Measurements from ENCODE around the gene DGCR6L.
"Not testable (repeated sequence)": the region's sequence is repeated elsewhere in the genome, so short reads cannot be mapped to it uniquely, and the experiment has no call there.

DGCR6L gene

DNA sequence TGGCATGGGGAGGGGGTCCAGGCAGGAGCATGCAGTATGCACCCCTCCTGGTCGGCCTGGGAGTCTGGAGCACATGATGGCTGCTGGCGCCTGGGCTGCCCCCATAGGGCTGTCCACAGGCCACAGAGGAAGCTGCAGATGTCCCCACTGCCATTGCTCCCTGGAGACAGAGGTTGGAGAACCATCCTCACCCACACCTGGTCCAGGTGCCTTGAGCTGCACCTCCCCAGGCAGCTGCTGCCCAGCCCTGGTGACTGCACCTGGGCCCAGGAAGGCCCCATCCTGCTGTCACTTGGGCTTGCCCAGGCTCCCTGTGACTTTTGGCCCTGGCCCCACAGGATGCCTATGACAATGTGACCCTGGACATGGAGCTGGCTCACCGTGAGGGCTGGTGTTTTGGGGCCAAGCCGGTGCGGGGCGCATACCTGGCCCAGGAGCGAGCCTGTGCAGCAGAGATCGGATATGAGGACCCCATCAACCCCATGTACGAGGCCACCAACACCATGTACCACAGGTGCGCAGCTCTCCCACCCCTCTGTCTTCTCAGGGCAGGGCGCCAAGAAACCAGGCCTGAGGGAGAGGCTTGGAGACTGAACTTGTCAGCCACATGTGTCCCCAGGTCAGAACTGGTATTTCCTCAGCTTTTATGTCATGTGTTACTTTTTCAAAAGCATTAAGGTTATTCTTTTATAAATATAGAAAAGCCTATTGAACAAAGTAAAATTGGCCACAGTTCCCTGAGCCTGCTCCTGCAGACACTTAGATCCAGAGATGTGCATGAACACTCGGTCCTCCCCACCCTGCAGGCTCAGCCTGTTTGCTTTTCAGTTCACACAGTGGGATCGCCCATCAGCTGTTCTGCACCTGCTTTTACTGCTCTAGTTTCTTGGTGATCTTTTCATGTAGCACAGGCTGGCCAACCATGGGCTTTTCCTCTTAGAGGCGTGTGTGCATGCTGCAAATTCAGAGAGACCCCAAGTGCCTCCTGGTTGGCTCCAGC, 12.1 kb downstream of the DGCR6L start:
- not testable (repeated sequence) for FAIRE-seq

- not testable (repeated sequence) for FAIRE-seq
Observed at GRCh38 chr22:20306646-20307447, 13.0 kb downstream of the DGCR6L start.

DNA sequence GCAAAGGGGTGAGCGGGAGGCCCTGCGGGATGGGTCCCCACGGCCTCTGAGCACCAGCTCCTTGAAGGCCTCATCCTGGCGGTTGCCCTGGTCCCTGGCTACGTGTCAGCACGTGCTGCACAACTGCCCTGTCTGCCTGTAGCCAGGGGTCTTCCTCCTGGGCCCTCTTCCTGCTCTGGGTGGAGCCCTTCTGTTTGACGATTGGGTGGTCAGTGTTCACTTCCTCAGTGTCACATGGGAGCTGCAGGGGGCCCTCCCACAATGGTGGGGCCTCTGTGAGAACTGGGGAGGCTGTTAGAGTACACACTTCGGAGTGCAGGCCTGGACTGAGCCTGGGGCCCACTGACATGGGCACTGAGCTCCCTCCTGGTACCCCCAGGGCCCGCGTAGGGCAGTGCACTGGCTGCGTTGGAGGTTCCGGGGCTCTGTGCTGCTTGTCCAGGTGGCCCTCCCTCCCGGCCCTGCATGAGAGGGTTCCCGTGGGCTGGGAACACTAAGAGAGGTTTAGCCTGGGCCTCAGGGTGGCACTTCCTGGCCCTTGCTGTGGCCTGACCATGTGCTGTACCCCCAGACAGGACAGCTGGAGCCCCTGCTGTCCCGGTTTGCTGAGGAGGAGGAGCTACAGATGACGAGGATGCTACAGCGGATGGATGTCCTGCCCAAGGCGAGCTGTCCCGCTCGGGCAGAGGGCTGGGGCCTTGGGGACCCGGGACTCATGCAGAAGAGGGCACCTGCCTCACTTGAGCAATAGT, 13.8 kb downstream of the DGCR6L start:
- no peak for FAIRE-seq

DNA sequence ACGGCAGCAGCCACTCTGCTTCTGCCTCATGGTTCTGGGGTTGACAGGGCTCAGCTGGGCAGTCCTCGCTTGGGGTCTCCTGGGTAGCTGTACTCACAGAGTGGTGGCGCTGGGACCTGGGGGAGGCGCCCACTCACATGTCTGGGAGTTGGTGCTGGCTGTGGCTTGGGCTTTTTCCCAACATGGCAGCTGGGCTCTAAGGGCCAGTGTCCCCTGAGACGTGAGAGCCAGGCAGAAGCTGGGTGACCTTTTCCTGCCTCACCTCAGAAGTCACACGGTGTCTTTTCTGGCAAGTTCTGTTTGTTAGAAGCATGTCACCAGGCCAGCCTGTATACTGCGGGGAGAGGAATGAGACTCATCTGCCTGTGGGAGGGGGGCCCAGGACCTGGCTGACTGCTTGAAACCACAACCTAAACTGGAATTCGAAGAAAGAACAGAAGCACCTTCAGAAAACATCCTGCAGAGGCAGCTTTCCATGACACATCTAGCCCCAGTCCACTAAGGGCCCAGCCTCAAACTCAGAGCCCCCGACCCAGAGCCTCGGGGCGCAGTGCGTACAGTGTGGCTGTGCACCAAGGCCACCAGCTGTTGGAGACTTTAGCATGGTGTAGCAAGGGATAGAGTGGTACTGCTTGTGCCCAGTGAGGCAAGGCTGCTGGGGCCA, 14.5 kb downstream of the DGCR6L start:
- not testable (repeated sequence) for FAIRE-seq

DNA sequence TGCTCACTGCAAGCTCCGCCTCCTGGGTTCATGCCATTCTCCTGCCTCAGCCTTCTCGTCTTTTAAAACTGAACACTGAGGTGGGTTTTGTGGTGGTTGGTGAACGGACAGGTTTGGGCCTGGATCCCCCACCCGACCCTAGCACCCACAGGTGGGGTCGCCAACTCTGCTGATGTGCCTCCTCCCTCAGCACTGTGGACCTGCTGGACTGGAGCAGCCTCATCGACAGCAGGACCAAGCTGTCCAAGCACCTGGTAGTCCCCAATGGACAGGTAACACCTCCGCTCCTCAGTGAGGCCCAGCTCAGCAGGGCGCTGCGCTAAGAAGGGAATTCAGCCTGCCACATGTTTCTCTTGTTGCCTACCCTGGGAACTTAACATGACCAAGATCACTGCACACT, 15.2 kb downstream of the DGCR6L start:
- FAIRE-seq = no peak

DNA sequence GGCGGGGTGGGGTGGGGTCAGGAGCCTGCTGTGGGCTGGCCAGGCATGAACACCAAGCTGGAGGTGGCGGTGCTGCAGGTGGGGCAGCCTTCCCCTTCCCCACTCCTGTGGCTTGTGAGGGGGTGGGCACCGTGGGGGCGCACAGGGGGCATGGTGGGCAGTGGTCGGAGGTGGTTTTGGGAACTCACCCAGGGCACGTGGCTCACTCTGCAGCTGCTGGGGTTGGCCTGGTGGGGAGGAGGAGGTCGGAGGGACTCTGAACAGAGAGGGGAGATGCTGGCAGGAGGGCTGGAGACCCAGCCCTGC, 16.7 kb downstream of the DGCR6L start:
- not testable (repeated sequence) for FAIRE-seq

GRCh38 chr22:20302438-20303228, 17.2 kb downstream of the DGCR6L start:
- no peak for FAIRE-seq

DNA sequence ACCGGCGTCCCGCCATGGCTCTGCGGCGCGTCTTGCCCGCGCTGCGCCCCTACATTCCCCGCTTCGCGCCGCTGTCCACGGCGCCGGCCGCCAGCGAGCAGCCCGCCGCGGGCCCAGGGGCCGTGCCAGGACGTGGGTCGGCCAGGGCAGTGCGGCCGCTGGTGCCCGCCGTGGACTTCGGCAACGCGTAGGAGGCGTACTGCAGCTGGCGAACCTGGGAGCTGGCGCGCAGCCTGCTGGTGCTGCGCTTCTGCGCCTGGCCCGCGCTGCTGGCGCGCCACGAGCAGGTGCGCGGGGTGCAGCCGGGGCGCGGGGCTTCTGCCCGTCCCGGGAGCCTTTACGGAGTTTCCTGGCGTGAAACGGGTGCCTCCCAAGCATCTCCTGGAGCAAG, 20.1 kb downstream of the DGCR6L start:
- FAIRE-seq = no peak

DNA sequence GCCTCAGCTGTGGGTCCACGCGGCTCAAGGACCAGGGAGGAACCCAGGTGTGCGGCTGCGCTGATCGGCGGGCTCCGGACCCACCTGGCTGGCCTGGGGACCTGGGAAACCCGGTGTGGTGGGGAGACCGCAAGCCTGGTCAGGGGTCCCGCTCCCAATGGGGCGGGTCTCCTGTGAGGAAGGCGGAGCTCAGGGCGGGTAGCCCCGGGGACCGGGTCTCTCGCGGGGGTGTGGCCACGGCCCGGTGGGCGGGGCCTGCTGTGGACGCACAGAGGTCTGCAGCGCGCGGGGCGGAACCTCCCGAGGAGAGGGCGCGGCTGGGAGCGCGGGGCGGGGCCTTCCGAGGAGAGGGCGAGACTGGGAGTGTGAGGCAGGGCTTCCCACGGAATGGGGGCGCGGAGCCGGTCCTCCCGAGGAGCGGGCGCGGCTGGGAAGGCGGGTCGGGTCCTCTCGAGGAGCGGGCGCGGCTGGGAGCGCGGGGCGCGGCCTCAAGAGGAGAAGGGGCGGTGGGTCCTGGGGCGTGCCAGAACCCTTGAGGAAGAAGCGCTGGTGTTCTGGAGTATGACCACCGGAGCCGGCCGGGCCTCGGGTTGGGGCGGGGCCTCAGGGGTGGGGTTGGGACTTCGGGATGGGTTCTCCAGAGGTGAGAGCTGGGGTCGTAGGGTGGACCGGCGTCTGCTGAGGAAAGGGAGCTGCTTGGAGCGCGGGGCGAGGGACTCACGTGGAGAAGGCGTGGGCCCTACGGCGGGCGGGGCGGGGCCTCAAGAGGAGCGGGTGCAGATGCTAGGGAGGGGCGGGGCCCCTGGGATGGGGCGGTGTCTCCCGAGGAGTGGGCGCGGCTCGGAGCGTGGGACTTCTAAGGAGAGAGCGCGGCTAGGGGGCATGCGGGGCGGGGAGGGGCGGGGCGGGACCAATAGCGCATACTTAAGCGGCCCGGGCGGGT, 20.8 kb downstream of the DGCR6L start:
- no peak for FAIRE-seq

- FAIRE-seq = no peak
Observed at GRCh38 chr22:20298110-20298802, 21.6 kb downstream of the DGCR6L start.

- no peak for FAIRE-seq
Observed at GRCh38 chr22:20297414-20298109, 22.3 kb downstream of the DGCR6L start.

DNA sequence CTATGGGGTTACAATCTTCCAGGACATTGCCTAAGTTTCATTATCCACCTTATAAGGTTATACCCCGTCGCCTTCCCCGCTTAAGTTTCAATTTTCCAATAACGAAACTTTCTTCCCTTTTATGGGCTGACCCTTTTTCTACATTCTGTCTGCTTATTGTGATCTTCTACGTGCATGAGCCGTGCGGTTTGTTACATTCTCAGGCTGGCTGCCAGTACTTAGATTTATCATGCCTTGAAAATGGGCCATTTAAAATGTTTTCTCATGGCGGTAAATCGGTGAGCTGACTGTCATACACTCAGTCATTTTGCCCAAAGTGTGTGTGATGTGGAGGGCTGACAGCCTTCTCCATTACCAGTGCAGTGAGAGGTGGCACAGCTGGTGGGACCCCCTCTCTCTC, 23.3 kb downstream of the DGCR6L start:
- FAIRE-seq = no peak

GRCh38 chr22:20295262-20296064, 24.4 kb downstream of the DGCR6L start:
- no peak for FAIRE-seq

- FAIRE-seq = no peak
Observed at GRCh38 chr22:20292673-20293232, 27.1 kb downstream of the DGCR6L start.

DNA sequence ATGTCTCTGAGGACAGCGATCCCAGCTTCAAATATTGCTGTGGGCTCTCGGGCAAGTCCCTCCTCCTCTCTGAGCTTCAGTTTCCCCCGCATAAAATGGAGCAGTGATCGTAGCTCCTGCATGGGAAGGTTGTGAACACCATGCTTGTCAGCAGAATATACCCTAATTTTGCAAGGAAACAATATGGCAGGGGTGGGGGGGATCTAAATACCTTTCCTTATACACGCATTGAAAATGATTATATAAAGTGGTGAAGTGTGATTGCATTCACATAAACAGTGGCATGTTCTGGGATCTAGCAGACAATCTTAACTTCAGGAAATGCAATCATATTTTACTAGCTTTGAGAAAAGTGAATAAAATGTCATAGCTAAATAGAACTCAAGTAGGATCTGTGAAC, 27.8 kb downstream of the DGCR6L start:
- no peak for FAIRE-seq

- no peak for FAIRE-seq
Observed at GRCh38 chr22:20291604-20292063, 28.2 kb downstream of the DGCR6L start.

- FAIRE-seq = no peak
Observed at GRCh38 chr22:20291249-20291586, 28.6 kb downstream of the DGCR6L start.
